PC-3 (cell line): Measurements from ENCODE around the gene SCYL1. TPM values are rescaled to one million over a fixed set of nuclear protein-coding genes. Genes with fewer than 3 reads are reported as not detected.

Experiments used
- ATAC-seq: fragments of 200-7000 bp; cut with Tn5 transposase; 2 replicates; pipeline ENCODE4 v1.9.1; 2020; ENCODE audit warnings: mild to moderate bottlenecking, moderate library complexity
- BruUV-seq: library from RNA; stranded (reverse); fragments of 400-500 nt; replicated peaks from 2 replicates; lab custom pipeline; 2021; lab: Mats Ljungman, UMichigan
- CTCF ChIA-PET: fragments of 300-600 bp; sonication (Branson Sonifier 250); formaldehyde crosslinking; loops from one replicate; lab custom pipeline; 2022; ENCODE audit warnings: antibody characterized with exemption; lab: Charles Lee
- POLR2A ChIA-PET: fragments of 300-600 bp; sonication (Branson Sonifier 250); formaldehyde crosslinking; loops from one replicate; lab custom pipeline; 2022; ENCODE audit warnings: antibody characterized with exemption; ENCODE audit not compliant: unreplicated experiment; lab: Charles Lee
- DNase-seq: peaks from one replicate; pipeline ENCODE4 v3.0.0-alpha.2; 2015
- H2AFZ ChIP-seq: fragments of 300-600 bp; sonication (generic); 2 replicates; pipeline ENCODE4 v1.6.0; 2016; ENCODE audit warnings: antibody characterized with exemption, low read length
- H3F3A ChIP-seq: fragments of 300-600 bp; sonication (generic); one replicate; pipeline ENCODE4 v1.6.0; 2017; ENCODE audit warnings: antibody characterized with exemption, low read length, control low read depth, mild to moderate bottlenecking; ENCODE audit not compliant: unreplicated experiment
- H3K27ac ChIP-seq: fragments of 300-600 bp; sonication (generic); 2 replicates; pipeline ENCODE4 v1.5.1; 2016; ENCODE audit warnings: mild to moderate bottlenecking, low read length
- H3K27me3 ChIP-seq: fragments of 300-600 bp; sonication (generic); 2 replicates; pipeline ENCODE4 v1.6.1; 2016; ENCODE audit warnings: low read length, mixed read lengths
- H3K36me3 ChIP-seq: fragments of 300-600 bp; sonication (generic); 2 replicates; pipeline ENCODE4 v1.6.1; 2016; ENCODE audit warnings: low read depth, mixed run types, low read length, mixed read lengths
- H3K4me1 ChIP-seq: fragments of 300-600 bp; sonication (generic); 2 replicates; pipeline ENCODE4 v1.5.1; 2016; ENCODE audit warnings: low read length; ENCODE audit not compliant: insufficient read depth
- H3K4me2 ChIP-seq: fragments of 300-600 bp; sonication (generic); 2 replicates; pipeline ENCODE4 v1.6.0; 2016; ENCODE audit warnings: low read length
- H3K4me3 ChIP-seq: fragments of 300-600 bp; sonication (generic); 2 replicates; pipeline ENCODE4 v1.5.1; 2016; ENCODE audit warnings: mild to moderate bottlenecking, low read length, mixed read lengths
- H3K79me2 ChIP-seq: fragments of 300-600 bp; sonication (generic); 2 replicates; pipeline ENCODE4 v1.6.1; 2017; ENCODE audit warnings: low read length, mixed read lengths
- H3K9ac ChIP-seq: fragments of 300-600 bp; sonication (generic); 2 replicates; pipeline ENCODE4 v1.6.0; 2016; ENCODE audit warnings: mild to moderate bottlenecking, low read length
- H3K9me2 ChIP-seq: fragments of 300-600 bp; sonication (generic); replicated peaks from 2 replicates; pipeline ENCODE4 v1.6.1; 2016; ENCODE audit warnings: mixed run types, low read length, mixed read lengths
- H3K9me3 ChIP-seq: fragments of 300-600 bp; sonication (generic); 2 replicates; pipeline ENCODE4 v1.6.1; 2016; ENCODE audit warnings: low read length, mixed read lengths
- H4K20me1 ChIP-seq: fragments of 300-600 bp; sonication (generic); 2 replicates; pipeline ENCODE4 v1.6.1; 2016; ENCODE audit warnings: low read length, mixed read lengths
- EZH2 ChIP-seq: fragments of 300-600 bp; sonication (generic); IDR thresholded peaks from one replicate; pipeline ENCODE4 v1.6.1; 2017; ENCODE audit warnings: antibody characterized with exemption, mild to moderate bottlenecking, low read length; ENCODE audit not compliant: unreplicated experiment
- EZH2phosphoT487 ChIP-seq: fragments of 300-600 bp; sonication (generic); IDR thresholded peaks from 2 replicates; pipeline ENCODE4 v1.6.1; 2018; ENCODE audit warnings: mild to moderate bottlenecking, antibody characterized with exemption, low read length, borderline replicate concordance
- intact Hi-C: fragments of 100-400 bp; cut with micrococcal nuclease; formaldehyde crosslinking; loops from 2 replicates; pipeline ENCODE4 v1.9.0; 2023
- total RNA-seq: library from RNA; depleted of rRNA; stranded (reverse); fragments of >200 nt; gene quantifications from 2 replicates; pipeline ENCODE4 v1.2.3, GENCODE V29; 2014
- TF ChIP-seq, protein P1 (sequence below): fragments of 300-600 bp; sonication (generic); conservative IDR thresholded peaks from 2 replicates; pipeline ENCODE4 v1.5.1; 2017; ENCODE audit warnings: antibody characterized with exemption, low read depth, mild to moderate bottlenecking, low read length

The SCYL1 gene
- total RNA-seq, 1 experiment from 2014 or later: 201 TPM

DNA sequence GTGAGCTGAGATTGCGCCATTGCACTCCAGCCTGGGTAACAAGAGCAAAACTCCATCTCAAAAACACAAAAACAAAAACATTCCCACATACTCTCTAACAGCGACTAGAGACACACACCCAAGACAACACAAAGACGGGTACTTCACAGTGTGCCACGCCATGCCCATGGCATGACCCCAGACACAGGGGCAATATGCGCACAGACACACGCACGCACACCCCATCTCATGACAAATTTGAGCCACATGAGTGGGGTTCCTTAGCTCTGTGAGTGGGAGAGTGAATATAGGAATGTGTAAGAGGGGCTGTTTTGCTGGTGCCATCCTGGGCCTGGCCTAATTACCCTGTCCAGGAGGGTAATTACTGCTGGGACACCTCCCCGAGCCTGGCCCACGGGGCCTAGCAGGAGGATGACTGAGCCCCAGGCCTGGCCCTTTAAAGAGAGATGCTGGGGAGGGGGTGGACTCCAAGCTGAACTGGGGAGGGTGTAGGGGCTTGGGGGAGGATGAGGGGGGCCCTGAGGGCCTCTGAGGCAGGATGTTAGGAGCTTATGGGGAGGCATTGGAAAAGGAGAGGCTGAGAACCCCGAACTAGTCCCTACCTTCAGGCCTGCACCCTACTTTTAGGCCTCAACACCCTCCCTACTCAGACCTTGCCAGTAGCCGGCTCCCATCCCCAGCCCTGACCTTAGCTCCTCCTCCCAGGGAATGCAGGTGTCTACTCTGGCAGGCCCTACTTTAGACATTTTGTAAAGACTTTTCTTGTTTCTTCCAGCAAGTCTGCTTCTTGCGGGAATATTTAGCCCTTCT lies 31.8 kb downstream of the SCYL1 start:
- DNase-seq (peak; percentile 44), ATAC-seq (no peak)
- H3K27ac ChIP-seq: peak overlapping the region; percentile 80
- no peaks in the 10 kb centered on the region for H3K9me2 ChIP-seq
- intact Hi-C loops: no loop called here
- no peak for TF ChIP-seq EZH2phosphoT487
- TF ChIP-seq EZH2: no peak
- TF ChIP-seq, protein P1, sequence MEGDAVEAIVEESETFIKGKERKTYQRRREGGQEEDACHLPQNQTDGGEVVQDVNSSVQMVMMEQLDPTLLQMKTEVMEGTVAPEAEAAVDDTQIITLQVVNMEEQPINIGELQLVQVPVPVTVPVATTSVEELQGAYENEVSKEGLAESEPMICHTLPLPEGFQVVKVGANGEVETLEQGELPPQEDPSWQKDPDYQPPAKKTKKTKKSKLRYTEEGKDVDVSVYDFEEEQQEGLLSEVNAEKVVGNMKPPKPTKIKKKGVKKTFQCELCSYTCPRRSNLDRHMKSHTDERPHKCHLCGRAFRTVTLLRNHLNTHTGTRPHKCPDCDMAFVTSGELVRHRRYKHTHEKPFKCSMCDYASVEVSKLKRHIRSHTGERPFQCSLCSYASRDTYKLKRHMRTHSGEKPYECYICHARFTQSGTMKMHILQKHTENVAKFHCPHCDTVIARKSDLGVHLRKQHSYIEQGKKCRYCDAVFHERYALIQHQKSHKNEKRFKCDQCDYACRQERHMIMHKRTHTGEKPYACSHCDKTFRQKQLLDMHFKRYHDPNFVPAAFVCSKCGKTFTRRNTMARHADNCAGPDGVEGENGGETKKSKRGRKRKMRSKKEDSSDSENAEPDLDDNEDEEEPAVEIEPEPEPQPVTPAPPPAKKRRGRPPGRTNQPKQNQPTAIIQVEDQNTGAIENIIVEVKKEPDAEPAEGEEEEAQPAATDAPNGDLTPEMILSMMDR: no peak
- H3K9ac ChIP-seq: peak overlapping the region; percentile 47
- H3K4me3 ChIP-seq: peak overlapping the region; percentile 68
- H3F3A ChIP-seq: peaks cover 12% of the 10 kb centered on the region
- ChIA-PET CTCF (interaction anchor here (0.6 kb wide), 1 partner anchor 90 kb away, joined by 5 read pairs; no protein-coding TSS in a partner anchor), POLR2A (no interaction called here)
- H2AFZ ChIP-seq: no peak overlapping the region
- no peaks in the 10 kb centered on the region for H3K27me3 ChIP-seq
- peak overlapping the region; percentile 93 for H3K4me2 ChIP-seq
- H3K4me1 ChIP-seq: peaks cover 61% of the 10 kb centered on the region
- no peaks in the 10 kb centered on the region for H3K9me3 ChIP-seq
- H4K20me1 ChIP-seq: no peaks in the 10 kb centered on the region
- BruUV-seq: TSS peak; percentile 72
- peaks cover 27% of the 10 kb centered on the region for H3K79me2 ChIP-seq
- peaks cover 3% of the 10 kb centered on the region; the same call in 1 of the 2 replicates for H3K36me3 ChIP-seq

DNA sequence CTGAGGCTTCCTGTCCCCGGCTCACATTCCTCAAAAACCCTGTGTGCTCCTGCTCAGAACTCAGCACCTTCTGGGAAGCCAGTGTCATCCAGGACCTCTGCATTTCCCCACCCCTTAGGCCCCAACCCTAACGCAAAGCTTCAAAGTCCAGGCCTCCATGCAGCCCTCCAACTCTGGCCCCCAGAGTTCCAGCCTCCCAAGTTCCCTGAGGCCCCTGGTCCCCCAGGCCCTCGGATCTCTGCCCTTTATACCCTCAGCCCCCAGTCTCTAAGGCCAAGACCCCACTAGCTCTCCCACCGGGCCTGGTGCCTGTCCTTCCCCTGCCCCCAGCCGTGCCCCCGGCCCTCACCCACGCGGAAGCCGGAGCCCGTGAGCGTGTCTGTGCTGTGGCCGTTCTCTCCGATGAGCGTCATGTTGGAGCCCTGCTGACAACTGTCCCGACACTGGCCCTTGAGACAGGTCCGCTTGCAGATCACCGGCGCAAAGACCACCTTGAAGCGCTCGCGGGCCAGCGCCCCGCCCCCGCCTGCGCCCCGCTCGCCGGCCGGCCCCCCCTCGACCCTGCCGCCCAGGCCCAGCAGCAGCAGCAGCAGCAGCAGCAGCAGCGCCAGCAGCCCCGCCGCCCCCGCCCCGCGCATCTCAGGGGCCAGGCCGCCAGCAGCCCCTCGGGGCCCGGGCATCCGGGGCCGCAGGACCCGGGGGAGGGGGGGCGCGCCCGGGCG lies 32.6 kb downstream of the SCYL1 start:
- Histone ChIP-seq H3K27me3 (no peaks in the 10 kb centered on the region), H3K4me3 (peak overlapping the region; percentile 68), H3K4me1 (peaks cover 59% of the 10 kb centered on the region), H3K4me2 (peak overlapping the region; percentile 93), H4K20me1 (no peaks in the 10 kb centered on the region), H2AFZ (no peak overlapping the region; the same call in 1 of the 2 replicates), H3F3A (peaks cover 12% of the 10 kb centered on the region), H3K9ac (peak overlapping the region; percentile 56), H3K79me2 (peaks cover 27% of the 10 kb centered on the region), H3K36me3 (no peaks in the 10 kb centered on the region), H3K9me3 (no peaks in the 10 kb centered on the region), H3K9me2 (no peaks in the 10 kb centered on the region), H3K27ac (peak overlapping the region; percentile 80)
- BruUV-seq: no TSS peak
- TF ChIP-seq EZH2phosphoT487 (no peak), EZH2 (no peak)
- TF ChIP-seq, protein P1: no peak
- POLR2A ChIA-PET: no interaction called here
- no peak for DNase-seq
- CTCF ChIA-PET: interaction anchor here (0.6 kb wide), 1 partner anchor 91 kb away, joined by 5 read pairs; no protein-coding TSS in a partner anchor
- intact Hi-C loops: no loop called here
- ATAC-seq: no peak
